Measurements from ENCODE around the gene PKN3. TPM values are rescaled to one million over a fixed set of nuclear protein-coding genes. Genes with fewer than 3 reads are reported as not detected.
A peak's percentile ranks its signal among the peaks of the same experiment; 100 is the strongest.

Gene PKN3
- total RNA-seq, 2 experiments from 2014 or later, result 9.3 to 10.7 TPM

- TF ChIP-seq CTCF (IDR thresholded peaks at IDR 0.05), result no peak
- Mint-ChIP-seq H3K27ac (peak overlapping the region; percentile 98), H3K4me3 (peak overlapping the region; percentile 98), H3K4me1 (ENCODE audit: low read depth) (peaks cover 48% of the 10 kb centered on the region), H3K27me3 (no peaks in the 10 kb centered on the region), H3K36me3 (ENCODE audit: low read depth) (peaks cover 26% of the 10 kb centered on the region), H3K9me3 (no peaks in the 10 kb centered on the region)
- ATAC-seq (peak; percentile 24), DNase-seq (peak; percentile 74)
- intact Hi-C loops (cut with micrococcal nuclease), result no loop called here
- ChIA-PET CTCF (no interaction called here), POLR2A (interaction anchor here (0.6 to 2.5 kb wide), 7 partner anchors 8 to 302 kb away, joined by 3 to 14 read pairs (median 10); partner anchors contain the start of genes DYNC2I2, ENDOG and SPTAN1)
Observed at GRCh38 chr9:128685636-128686489, 16.4 kb upstream of the PKN3 start.

- no peak for TF ChIP-seq CTCF (IDR thresholded peaks at IDR 0.05)
- Mint-ChIP-seq H3K4me3 (peak overlapping the region; percentile 98), H3K27me3 (no peaks in the 10 kb centered on the region), H3K9me3 (no peaks in the 10 kb centered on the region), H3K36me3 (ENCODE audit: low read depth) (peaks cover 34% of the 10 kb centered on the region), H3K27ac (peak overlapping the region; percentile 98), H3K4me1 (ENCODE audit: low read depth) (peaks cover 55% of the 10 kb centered on the region)
- no peak for DNase-seq
- CTCF ChIA-PET, result no interaction called here
- no peak for ATAC-seq
- POLR2A ChIA-PET, result interaction anchor here (3.0 kb wide), 1 partner anchor 10 kb away, joined by 16 read pairs; no protein-coding TSS in a partner anchor
- intact Hi-C loops (cut with micrococcal nuclease), result no loop called here
Observed at GRCh38 chr9:128687453-128687852, 14.8 kb upstream of the PKN3 start.

- no peak for TF ChIP-seq CTCF (IDR thresholded peaks at IDR 0.05)
- Mint-ChIP-seq H3K27me3 (no peaks in the 10 kb centered on the region), H3K9me3 (no peaks in the 10 kb centered on the region), H3K27ac (peak within 1 kb of the TSS; percentile 98), H3K4me3 (peak within 1 kb of the TSS; percentile 98), H3K4me1 (ENCODE audit: low read depth) (peaks cover 60% of the 10 kb centered on the region), H3K36me3 (ENCODE audit: low read depth) (peaks cover 40% of the 10 kb centered on the region)
- ChIA-PET POLR2A (interaction anchor here (0.5 to 3.4 kb wide), 9 partner anchors 9 to 887 kb away, joined by 3 to 16 read pairs (median 4); partner anchors contain the start of gene ENDOG), CTCF (interaction anchor here (1.1 kb wide), 1 partner anchor 36 kb away, joined by 3 read pairs; no protein-coding TSS in a partner anchor)
- ATAC-seq, result peak; percentile 78
- intact Hi-C loops (cut with micrococcal nuclease), result no loop called here
- DNase-seq, result peak; percentile 94
Observed at GRCh38 chr9:128688501-128689292, 13.6 kb upstream of the PKN3 start, which contains the start of gene SET. Gene SET, plus strand, starts transcription at chr9:128689222. Its CDS starts 361 bp downstream, at chr9:128689583.

GRCh38 chr9:128689293-128689774, 13.0 kb upstream of the PKN3 start:
- Mint-ChIP-seq H3K9me3 (no peaks in the 10 kb centered on the region), H3K36me3 (ENCODE audit: low read depth) (peaks cover 44% of the 10 kb centered on the region), H3K4me1 (ENCODE audit: low read depth) (peaks cover 62% of the 10 kb centered on the region), H3K27me3 (no peaks in the 10 kb centered on the region), H3K4me3 (peak overlapping the region; percentile 51), H3K27ac (peak overlapping the region; percentile 66)
- intact Hi-C loops (cut with micrococcal nuclease), result no loop called here
- peak; percentile 0 for ATAC-seq
- TF ChIP-seq CTCF (IDR thresholded peaks at IDR 0.05), result no peak
- ChIA-PET POLR2A (interaction anchor here (0.5 to 3.4 kb wide), 13 partner anchors 8 to 888 kb away, joined by 3 to 16 read pairs (median 4); partner anchors contain the start of genes ENDOG and ZER1), CTCF (no interaction called here)
- DNase-seq, result peak; percentile 57
